NK-92 treated with Interleukin-12 subunit alpha and Interleukin-12 subunit beta, amount 100 ng/mL, for 24 hours (cell line): Measurements from ENCODE around the gene PTPRN2.
A peak's percentile ranks its signal among the peaks of the same experiment; 100 is the strongest.
"Not testable (repeated sequence)": the region's sequence is repeated elsewhere in the genome, so short reads cannot be mapped to it uniquely, and the experiment has no call there.

ENCODE experiments used
- DNase-seq: peaks from one replicate; lab custom pipeline; 2025; lab: John Stamatoyannopoulos, UW

The PTPRN2 gene

DNA sequence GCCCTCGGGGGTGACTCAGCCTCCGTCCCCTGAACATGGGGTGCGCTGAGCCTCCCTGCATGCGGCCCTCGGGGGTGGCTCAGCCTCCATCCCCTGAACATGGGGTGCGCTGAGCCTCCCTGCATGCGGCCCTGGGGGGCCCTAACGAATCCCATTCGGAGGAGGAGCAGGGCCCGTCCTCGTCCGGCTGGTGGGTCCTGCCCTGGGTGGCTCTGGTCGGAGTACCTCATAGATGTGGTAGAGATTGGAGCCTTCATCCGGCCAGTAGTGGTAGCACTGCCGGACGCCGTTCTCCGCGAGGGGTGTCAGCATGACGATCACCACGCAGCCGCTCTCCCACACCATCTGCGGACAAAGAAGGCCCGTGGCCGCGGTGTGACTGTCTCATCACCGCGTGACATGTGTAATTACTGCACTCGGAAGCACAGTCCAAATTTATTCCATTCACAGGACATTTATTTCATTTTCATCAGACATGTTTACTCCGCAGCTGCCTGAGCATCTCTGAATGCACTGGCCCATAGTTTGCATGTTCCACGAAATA is 1009.8 kb downstream of the PTPRN2 start:
- no peak for DNase-seq

DNA sequence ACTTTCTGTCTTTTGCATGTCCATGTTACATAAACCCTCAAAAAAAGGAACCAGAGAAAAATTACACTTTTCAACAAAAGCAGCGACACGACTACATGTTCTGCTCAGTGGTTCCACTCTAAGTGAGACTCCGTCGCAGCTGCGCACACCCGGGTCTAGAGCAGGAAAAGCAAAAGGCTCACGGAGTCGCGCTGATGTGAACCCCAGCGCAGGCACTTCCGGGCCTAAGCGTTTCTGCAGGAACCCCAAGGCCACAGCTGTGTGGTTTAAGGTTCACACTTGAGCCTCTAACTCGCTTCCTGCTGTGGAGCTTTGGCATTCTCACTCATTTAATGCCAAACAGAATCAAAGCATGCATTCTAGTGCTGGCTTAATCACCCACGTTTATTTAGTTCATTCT is 1010.6 kb downstream of the PTPRN2 start:
- no peak for DNase-seq

DNA sequence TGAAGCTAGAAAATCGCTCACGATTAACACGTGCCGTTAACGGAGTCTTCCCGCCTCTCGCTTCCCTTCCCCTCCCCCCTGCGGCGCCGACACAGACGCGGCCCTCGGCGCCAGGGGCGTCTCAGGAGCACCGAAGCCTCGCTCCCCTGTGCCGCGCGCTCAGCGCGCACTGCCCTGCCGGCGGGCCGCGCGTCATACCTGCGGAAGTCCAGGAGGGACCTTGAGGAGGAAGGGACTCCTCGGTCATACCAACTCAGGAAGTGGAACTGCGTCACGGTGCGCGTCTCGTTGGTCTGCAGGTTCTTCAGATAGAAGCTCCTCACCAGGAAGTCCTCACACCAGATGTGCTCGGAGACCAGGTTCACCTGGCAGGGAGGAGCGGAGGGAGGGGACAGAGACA is 1011.2 kb downstream of the PTPRN2 start:
- no peak for DNase-seq

DNA sequence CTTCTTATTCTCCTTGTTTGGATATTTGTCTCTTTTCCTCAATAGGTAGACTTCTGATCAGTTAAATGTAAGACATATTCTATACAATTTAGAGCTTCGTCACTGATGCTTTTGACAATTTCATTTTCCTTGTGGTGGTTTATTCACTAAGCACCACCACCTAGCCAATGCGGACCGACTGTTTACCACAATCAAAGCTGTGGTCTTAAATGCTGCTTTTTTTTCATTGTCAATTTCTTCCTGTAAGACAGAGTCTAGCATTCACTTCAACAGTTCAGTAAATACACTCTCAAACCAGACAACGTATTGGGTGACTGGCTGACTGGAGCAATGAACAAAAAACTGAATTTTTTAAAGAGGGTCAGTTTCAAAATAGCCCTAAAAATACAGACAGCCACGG is 1011.8 kb downstream of the PTPRN2 start:
- no peak for DNase-seq

DNA sequence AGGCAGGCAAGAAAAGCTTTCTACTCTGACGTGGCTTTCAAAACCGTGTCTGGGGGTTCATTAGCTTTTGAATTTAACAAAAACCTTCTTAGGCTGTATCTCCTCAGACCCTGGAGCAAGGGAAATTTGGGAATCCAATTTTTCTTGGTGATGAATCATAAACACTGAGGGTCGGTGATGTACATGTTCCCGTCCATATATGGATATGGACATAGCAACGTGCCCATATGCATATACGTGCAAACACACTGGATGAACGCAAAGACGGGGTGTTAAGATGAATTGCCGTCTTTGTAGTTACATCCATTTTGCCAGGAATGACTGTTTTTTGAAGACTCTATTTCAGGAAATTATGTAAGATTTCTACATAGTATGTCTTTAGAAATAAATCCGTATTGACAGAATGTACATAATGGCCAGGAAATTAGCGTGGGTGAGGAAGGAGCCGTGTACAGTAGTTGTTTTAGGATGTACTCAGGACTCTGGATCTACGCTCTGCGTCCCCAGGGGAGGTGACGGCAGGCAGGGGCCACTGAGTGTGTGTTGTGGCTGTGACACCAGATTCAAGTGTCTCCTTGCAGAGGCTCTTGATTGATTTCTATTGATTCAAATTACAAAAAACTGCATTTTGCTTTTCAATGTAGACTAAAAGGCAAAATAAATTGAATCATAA is 1012.6 kb downstream of the PTPRN2 start:
- DNase-seq: no peak

DNA sequence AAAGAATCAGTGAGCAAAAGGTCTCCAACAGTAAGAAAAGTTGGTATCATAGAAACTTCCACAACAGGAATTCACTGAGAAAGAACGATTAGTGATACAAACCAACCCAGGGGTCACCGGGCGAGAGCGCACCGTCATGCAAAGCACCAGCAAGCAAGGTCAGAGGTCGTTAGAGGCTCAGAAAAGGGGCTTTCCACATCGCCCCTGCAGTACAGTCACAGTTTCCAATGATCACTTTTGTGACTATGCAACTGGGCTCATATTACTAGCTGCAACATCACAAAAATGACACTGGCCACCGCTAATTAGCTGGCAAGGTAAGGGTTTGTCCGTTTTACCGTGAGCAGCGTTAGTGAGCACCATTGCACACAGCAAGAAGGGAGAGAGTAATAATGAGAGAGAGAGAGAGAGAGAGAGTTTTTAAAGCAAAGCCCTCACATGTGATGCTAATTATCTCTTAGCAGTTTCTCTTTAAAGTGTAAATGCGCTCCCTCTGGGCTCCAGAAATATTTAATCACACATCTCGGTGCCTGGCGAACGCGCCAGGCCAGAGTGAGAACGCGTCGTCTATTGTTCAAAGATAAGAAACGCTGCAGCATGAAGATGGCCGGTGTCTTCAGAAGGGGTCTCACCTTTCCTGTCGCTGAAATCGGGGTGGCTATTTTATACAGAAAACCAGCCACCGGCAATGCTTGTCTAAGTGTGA is 1013.4 kb downstream of the PTPRN2 start:
- DNase-seq: no peak

DNA sequence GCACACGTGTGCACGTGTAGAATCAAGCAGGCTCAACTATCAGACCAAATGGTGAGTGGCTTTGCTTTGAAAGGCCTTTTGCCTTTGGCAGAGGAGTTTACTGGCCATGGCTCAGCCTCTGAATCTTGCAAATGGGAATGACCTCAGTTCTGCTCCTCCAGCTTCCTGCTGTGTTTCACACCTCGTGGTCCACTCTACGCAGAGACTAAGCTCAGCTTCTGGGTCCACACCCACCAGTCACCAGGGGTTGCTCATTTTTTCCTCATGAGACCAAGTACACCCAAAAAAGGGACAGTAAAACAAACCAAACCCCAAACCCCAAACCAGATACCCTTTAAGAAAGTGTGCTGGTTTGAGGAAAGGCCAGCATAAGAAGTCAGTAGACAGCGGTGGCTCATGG is 1014.4 kb downstream of the PTPRN2 start:
- DNase-seq: no peak

DNA sequence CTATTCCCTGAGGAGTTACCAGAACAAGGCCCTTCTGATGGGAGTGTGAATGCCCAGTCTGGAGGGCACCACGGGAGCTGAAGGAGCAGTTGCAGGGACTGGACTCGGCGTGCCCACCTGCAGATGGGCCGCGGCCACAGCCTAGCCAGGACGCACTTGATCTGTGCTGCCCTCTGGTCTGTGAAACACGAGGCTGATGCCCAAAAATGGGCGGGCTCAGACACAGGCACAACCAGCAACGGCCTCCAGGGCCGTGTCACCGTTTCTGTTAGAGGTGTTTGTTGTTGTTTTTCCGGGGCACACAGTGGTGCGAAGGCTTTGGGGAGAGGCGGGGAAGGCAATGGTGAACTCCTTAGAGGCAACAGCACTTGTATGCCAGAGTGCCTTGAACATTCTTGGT is 1015.0 kb downstream of the PTPRN2 start:
- no peak for DNase-seq

DNA sequence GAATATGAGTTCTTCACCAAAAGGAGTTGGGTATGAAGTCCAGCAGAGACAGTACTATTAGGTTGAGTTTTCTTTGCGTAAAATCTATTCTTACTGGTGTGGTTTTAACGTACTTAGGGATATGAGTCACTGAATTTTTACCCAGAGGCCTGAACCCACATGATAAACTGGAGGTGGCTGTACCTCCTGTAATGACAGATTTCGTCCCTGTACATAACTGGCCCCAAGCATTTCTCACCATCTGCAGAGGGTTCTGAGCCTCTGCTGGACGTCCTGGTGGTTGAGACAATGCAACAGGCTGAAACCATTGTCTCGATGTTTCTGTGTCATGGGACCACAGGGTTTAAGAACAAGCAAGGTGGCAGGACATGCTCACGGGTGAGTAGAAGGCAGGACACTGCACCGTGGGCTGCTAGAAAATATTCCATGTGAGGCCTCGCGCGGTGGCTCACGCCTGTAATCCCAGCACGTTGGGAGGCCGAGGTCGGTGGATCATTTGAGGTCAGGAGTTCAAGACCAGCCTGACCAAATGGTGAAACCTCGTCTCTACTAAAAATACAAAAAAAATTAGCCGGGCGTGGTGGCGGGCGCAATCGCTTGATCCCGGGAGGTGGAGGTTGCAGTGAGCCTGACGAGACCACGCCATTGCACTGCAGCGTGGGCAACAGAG is 1017.0 kb downstream of the PTPRN2 start:
- peak; percentile 48 for DNase-seq

DNA sequence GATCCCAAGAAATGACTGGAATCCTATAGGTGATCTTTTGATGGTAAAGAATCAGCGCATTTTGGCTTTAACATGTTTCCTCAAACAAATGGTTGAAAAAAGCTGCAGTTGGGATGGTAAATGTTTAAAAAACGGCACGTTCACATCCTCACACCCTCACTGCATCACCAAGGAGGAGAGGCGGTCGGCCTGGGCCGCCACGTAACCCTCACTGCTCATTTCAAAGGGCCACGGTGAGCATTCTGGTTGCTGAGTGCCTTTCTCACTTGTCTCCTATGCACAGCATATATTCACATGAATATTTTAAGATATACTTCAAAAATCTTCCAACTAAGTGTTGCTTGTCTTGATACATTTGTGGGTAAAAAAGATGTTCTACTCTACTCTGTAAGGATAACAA is 1017.7 kb downstream of the PTPRN2 start:
- no peak for DNase-seq

DNA sequence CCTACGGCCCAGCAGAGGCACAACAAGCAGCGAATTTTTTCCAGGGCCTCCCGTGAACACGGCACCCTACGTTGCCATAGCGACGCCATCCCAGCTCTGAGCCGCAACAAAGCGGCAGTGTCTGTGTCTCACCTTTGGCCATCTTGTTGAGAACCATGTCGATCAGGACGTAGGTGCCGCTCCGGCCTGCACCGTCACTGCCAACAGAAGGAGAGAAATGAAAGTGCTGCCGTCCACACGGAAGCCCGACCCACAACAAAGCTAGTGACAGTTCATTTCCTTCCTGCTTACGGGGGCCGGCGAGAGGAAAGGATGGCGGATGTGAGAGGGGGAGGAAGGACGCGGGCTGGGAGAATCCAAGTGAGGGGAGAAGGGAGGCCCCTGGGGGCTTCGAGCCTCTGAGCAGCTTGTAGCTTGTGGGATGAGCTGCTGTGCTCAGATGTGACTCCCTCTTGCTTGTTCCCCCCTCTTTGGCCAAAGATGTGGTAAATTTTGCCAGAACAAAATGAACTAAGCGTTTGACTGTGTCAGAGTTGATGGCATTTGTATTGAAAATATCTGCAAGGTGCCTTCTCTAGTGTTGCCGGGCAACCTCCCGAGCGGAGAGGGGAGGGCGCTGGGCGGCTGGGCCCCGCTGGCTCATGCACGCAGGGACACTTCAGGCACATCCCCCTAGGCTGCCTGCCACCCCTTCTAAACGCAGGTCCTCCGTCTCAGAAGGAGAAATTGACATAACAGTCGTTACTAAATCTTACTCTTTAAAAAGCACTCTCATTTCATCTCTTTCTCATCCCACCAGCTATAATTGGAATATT is 1018.6 kb downstream of the PTPRN2 start:
- DNase-seq: no peak

DNA sequence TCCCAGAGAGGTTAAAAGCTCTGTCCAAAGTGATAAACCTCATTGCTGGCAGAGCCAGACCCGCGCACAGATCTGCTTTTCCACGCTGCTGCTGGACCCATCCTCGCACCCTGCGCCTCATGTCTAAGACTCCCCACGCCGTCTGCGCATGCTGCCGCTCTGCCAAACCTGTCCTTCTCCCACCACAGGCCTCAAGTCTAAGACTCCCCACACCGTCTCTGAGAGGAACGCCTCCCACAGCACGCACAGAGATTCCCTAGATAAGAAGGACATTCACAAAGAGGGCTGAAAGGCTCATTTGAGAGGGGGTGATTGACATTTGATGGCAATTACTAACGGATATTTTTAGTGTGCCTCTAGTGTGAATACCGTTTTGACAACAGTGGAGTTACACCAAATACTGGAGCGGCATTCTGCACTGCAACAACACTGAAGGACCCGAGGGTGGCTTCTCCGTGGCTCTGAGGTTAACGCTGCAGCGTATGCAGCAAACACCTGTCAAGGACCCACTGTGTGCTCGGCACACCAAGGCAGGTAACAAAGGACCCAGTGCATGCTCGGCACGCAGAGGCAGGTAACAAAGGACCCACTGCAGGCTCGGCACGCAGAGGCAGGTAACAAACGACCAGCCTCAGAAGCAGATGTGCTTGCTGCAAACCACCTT is 1019.4 kb downstream of the PTPRN2 start:
- no peak for DNase-seq

DNA sequence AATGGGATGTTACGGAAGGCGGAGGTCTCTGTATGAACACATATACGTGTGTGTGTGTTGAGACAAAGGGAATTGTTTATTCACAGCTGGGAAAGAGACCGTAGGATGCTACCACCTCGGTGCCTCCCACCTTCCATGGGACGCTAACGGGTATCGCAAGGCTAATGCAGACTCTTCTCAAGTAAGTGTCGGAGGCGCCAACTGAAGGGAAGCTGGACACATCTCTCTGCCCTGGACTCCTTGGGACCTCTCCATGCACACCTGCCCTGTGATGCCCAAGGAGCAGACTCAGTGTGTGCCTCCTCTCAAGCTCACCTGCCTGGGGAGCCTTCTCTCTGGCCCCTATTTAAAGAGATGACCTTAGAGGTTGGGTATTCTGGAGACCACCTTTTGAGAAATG is 1020.0 kb downstream of the PTPRN2 start:
- no peak for DNase-seq

DNA sequence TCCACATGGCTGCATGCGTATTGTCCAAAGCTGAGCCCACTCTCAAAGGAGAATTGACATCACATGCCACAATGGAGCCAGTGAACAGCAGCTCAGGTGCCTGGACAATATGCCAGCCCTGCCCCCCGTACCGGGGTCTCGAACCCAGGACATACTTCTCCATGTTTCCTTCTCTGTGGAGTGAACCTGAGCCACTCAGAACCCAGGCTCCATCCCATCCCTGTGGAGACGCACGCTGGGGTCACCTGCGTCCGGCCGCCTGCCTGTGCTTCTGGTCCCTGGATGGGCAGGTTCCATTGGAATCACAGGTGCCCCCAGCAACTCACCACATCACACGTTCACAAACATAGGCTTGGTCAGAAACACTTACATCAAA is 1021.0 kb downstream of the PTPRN2 start:
- no peak for DNase-seq

DNA sequence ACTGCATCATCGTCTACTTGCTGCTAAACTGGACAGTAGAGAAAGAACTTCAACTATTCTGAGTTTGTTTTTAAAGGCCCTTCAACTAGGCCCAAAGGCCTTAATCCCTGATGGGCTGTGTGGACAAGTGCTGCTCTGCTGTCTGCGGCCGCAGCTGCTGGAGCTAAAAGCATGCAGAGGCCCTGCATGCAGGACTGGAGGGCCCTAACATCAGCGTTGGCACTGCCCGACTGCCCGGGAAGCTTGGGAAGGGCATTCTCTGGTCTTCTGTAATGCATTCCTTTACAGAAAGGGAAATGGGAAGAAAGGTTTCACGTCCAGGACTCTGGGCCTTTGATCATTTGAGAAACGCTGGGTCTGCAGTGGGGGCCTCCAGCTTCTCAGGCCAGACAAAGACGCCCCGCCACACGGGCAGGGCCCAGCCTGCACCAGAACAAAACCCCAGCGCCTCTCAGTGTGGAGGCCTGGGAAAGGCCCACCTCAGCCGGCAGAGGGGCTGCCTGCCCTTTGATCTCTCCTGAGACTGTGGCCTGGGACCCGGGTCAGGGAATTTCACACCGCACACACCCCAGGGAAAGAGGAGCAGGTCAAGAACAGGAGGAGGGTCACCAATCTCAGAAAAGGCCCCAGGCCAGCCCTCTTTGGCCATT is 1021.5 kb downstream of the PTPRN2 start:
- DNase-seq: no peak

DNA sequence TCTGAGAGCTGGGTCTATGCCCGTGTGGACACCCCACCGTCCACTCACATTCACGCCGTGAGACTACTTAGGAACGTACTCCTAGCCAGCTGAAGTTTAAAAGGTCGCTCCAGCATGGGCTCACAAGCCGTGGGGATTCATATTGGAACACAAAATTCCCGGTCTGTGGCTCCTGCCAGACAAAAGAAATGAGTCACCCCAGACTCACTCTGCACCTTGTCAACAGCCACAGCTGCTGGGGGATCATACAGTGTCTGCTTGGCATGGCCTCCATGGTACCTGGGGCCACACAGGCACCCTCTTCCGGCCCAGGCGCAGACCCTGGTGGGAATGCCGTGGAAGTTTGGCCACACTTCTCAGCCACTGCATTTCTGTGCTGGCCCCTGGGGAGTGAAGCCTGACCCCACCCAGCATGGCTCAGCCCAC is 1022.4 kb downstream of the PTPRN2 start:
- DNase-seq: no peak

DNA sequence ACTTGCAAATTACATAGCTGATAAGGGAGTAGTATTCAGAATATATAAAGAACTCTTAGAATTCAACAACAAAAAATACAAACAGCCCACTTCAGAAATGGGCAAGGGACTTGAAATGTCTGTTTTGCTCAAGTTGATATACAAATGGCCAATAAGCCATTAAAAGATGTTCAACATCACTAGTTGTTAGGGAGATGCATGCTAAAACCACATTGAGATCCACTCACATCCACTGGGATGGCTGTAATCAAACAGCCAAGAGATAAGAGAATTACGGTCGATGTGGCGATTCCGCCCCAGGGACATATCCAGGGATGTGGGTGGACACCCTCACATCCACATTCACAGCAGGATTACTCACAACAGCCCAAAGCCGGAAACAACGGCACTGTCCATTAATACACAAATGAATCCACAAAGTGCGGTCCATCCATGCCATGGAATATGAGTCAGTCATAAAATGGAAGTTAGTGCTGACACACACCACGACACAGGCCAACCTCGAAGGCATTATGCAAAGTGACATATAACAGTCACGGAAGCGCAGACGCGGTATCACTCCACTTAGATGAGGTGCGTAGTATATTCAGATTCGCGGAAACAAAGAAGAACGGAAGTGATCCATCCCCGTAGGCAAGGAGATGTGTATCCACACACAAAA is 1023.0 kb downstream of the PTPRN2 start:
- DNase-seq: no peak

DNA sequence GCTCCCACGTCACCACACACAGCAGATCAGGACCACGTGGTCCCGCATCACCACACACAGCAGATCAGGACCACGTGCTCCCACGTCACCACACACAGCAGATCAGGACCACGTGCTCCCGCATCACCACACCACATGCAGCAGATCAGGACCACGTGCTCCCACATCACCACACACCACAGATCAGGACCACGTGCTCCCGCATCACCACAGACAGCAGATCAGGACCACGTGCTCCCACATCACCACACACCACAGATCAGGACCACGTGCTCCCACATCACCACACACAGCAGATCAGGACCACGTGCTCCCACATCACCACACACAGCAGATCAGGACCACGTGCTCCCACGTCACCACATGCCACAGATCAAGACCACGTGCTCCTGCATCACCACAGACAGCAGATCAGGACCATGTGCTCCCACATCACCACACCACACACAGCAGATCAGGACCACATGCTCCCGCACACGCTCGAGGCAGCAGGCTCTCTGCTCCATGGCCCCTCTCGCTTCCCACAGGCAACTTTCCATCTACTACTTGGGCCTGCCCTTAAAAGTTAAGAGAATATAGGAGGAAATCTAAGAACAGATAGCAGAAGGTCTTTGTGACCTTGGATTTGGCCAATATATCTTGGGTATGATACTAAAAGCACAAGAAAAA is 1024.0 kb downstream of the PTPRN2 start:
- not testable (repeated sequence) for DNase-seq

DNA sequence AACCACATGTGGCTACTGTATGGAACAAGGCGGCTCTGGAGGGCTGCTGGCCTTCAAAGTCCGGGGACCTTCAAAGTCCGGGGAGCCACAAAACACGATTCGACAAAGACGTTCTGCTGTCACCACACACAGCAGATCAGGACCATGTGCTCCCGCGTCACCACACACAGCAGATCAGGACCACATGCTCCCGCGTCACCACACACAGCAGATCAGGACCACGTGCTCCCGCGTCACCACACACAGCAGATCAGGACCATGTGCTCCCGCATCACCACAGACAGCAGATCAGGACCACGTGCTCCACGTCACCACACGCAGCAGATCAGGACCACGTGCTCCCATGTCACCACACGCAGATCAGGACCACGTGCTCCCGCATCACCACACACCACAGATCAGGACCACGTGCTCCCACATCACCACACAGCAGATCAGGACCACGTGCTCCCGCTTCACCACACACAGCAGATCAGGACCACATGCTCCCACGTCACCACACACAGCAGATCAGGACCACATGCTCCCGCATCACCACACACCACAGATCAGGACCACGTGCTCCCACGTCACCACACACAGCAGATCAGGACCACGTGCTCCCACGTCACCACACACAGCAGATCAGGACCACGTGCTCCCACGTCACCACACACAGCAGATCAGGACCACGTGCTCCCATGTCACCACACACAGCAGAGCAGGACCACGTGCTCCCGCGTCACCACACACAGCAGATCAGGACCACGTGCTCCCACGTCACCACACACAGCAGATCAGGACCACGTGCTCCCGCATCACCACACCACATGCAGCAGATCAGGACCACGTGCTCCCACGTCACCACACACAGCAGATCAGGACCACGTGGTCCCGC is 1024.9 kb downstream of the PTPRN2 start:
- DNase-seq: not testable (repeated sequence)
